Nephron (organoid): ENCODE results near the gene FNBP1.
A peak's percentile ranks its signal among the peaks of the same experiment; 100 is the strongest.
"Not testable (repeated sequence)": the region's sequence is repeated elsewhere in the genome, so short reads cannot be mapped to it uniquely, and the experiment has no call there.

ENCODE experiments used
- H3K27ac Mint-ChIP-seq, 3 experiments: 2 replicates each; pipeline ENCODE4 v1.8.0; 2020; ENCODE audit warnings: mixed read lengths in 3 of 3, mild to moderate bottlenecking in 2 of 3, moderate library complexity in 1 of 3
- H3K27me3 Mint-ChIP-seq: 2 replicates; pipeline ENCODE4 v1.8.0; 2021; ENCODE audit warnings: low read depth, mild to moderate bottlenecking, moderate library complexity, mixed read lengths
- H3K36me3 Mint-ChIP-seq: 2 replicates; pipeline ENCODE4 v1.8.0; 2020; ENCODE audit warnings: low read depth, mixed read lengths
- H3K4me1 Mint-ChIP-seq: 2 replicates; pipeline ENCODE4 v1.8.0; 2020; ENCODE audit warnings: mixed read lengths
- H3K4me3 Mint-ChIP-seq, 3 experiments: 2 replicates each; pipeline ENCODE4 v1.8.0; 2020; ENCODE audit warnings: mild to moderate bottlenecking in 3 of 3, mixed read lengths in 3 of 3, moderate library complexity in 2 of 3
- H3K9me3 Mint-ChIP-seq: 2 replicates; pipeline ENCODE4 v1.8.0; 2020; ENCODE audit warnings: mixed read lengths
- CTCF ChIP-seq, 3 experiments: fragments of 200-600 bp; sonication (generic); IDR thresholded peaks; one replicate each; pipeline ENCODE4 v1.5.0; 2021; ENCODE audit warnings: antibody characterized with exemption in 3 of 3; ENCODE audit not compliant: unreplicated experiment in 3 of 3

Gene FNBP1

GRCh38 chr9:130022566-130023143 is 20.3 kb downstream of the FNBP1 start:
- H3K4me3 Mint-ChIP-seq, result no peak overlapping the region
- H3K27me3 Mint-ChIP-seq, result no peaks in the 10 kb centered on the region
- TF ChIP-seq CTCF (IDR thresholded peaks at IDR 0.05; ENCODE audit: unreplicated experiment in 3 of 3), result no peak
- peaks cover 3% of the 10 kb centered on the region for H3K36me3 Mint-ChIP-seq
- H3K9me3 Mint-ChIP-seq, result no peaks in the 10 kb centered on the region
- peaks cover 13% of the 10 kb centered on the region for H3K4me1 Mint-ChIP-seq
- H3K27ac Mint-ChIP-seq, result peak overlapping the region in 1 of 3 experiments; percentile 69

GRCh38 chr9:130021842-130022241 is 21.1 kb downstream of the FNBP1 start:
- not testable (repeated sequence) for H3K27ac Mint-ChIP-seq, H3K9me3 Mint-ChIP-seq, H3K4me3 Mint-ChIP-seq, H3K27me3 Mint-ChIP-seq, H3K36me3 Mint-ChIP-seq
- peaks cover 13% of the 10 kb centered on the region for H3K4me1 Mint-ChIP-seq

GRCh38 chr9:130021123-130021522 is 21.9 kb downstream of the FNBP1 start:
- H3K27ac Mint-ChIP-seq, result peak overlapping the region in 2 of 3 experiments; percentile 51 to 77
- peaks cover 4% of the 10 kb centered on the region for H3K9me3 Mint-ChIP-seq

GRCh38 chr9:130020618-130021017 is 22.4 kb downstream of the FNBP1 start:
- Mint-ChIP-seq H3K9me3 (peaks cover 4% of the 10 kb centered on the region), H3K27ac (peak overlapping the region; percentile 51 to 77 (median 70)), H3K4me3 (no peak overlapping the region), H3K27me3 (no peaks in the 10 kb centered on the region), H3K4me1 (peaks cover 13% of the 10 kb centered on the region), H3K36me3 (peaks cover 11% of the 10 kb centered on the region)
- no peak for TF ChIP-seq CTCF (IDR thresholded peaks at IDR 0.05; ENCODE audit: unreplicated experiment in 3 of 3)

More at GRCh38 chr9:130021123-130021522, 21.9 kb downstream of the FNBP1 start:
- no peak for TF ChIP-seq CTCF (IDR thresholded peaks at IDR 0.05; ENCODE audit: unreplicated experiment in 3 of 3)
- no peaks in the 10 kb centered on the region for H3K27me3 Mint-ChIP-seq
- no peak overlapping the region for H3K4me3 Mint-ChIP-seq
- peaks cover 11% of the 10 kb centered on the region for H3K36me3 Mint-ChIP-seq
- peaks cover 13% of the 10 kb centered on the region for H3K4me1 Mint-ChIP-seq

GRCh38 chr9:130018265-130018664 is 24.7 kb downstream of the FNBP1 start:
- Mint-ChIP-seq H3K27ac (peak overlapping the region in 1 of 3 experiments; percentile 51), H3K27me3 (no peaks in the 10 kb centered on the region), H3K36me3 (peaks cover 14% of the 10 kb centered on the region), H3K4me1 (peaks cover 7% of the 10 kb centered on the region), H3K4me3 (no peak overlapping the region), H3K9me3 (peaks cover 7% of the 10 kb centered on the region)
- TF ChIP-seq CTCF (IDR thresholded peaks at IDR 0.05; ENCODE audit: unreplicated experiment in 3 of 3), result no peak

GRCh38 chr9:130017510-130017909 is 25.5 kb downstream of the FNBP1 start:
- not testable (repeated sequence) for H3K27me3 Mint-ChIP-seq, H3K4me1 Mint-ChIP-seq, H3K9me3 Mint-ChIP-seq, H3K4me3 Mint-ChIP-seq
- H3K27ac Mint-ChIP-seq, result peak overlapping the region; percentile 71 to 92 (median 89)
- peaks cover 14% of the 10 kb centered on the region for H3K36me3 Mint-ChIP-seq

GRCh38 chr9:130017076-130017475 is 25.9 kb downstream of the FNBP1 start:
- peaks cover 14% of the 10 kb centered on the region for H3K36me3 Mint-ChIP-seq
- H3K4me1 Mint-ChIP-seq, result peaks cover 7% of the 10 kb centered on the region
- peak overlapping the region; percentile 71 to 92 (median 89) for H3K27ac Mint-ChIP-seq
- peaks cover 9% of the 10 kb centered on the region for H3K9me3 Mint-ChIP-seq
- H3K4me3 Mint-ChIP-seq, result no peak overlapping the region
- no peak for TF ChIP-seq CTCF (IDR thresholded peaks at IDR 0.05; ENCODE audit: unreplicated experiment in 3 of 3)
- no peaks in the 10 kb centered on the region for H3K27me3 Mint-ChIP-seq
